Neural progenitor cell (in vitro differentiated cells): ENCODE results near the gene CCDC107.

Experiments
- CTCF ChIP-seq: fragments of 200-600 bp; sonication (generic); IDR thresholded peaks from 2 replicates; pipeline ENCODE4 v1.5.1; 2017; ENCODE audit warnings: antibody characterized with exemption, mild to moderate bottlenecking
- EZH2 ChIP-seq: fragments of 200-600 bp; sonication (generic); IDR thresholded peaks from 2 replicates; pipeline ENCODE4 v1.6.1; 2017; ENCODE audit warnings: antibody characterized with exemption, mild to moderate bottlenecking, moderate library complexity

GRCh38 chr9:35657546-35658136, 451 bp upstream of the CCDC107 start, which contains the start of gene RMRP:
- TF ChIP-seq CTCF (peak; percentile 30), EZH2 (no peak)
